CD4-positive, alpha-beta T cell treated with Interleukin-2 at 100 ng/mL for 4 hours (primary cell): ENCODE data around the gene SCN8A.
A peak's percentile ranks its signal among the peaks of the same experiment; 100 is the strongest.

Experiments used
- DNase-seq: peaks from one replicate; pipeline ENCODE4 v3.0.0-alpha.2; 2020; ENCODE audit warnings: low spot score

Gene SCN8A

GRCh38 chr12:51833448-51834227, 242.6 kb downstream of the SCN8A start:
- no peak for DNase-seq

- DNase-seq: no peak
Observed at GRCh38 chr12:51834411-51834810, 243.4 kb downstream of the SCN8A start.

GRCh38 chr12:51836041-51836826, 245.2 kb downstream of the SCN8A start:
- DNase-seq: no peak

GRCh38 chr12:51836827-51837173, 245.8 kb downstream of the SCN8A start:
- DNase-seq: no peak

GRCh38 chr12:51837286-51837685, 246.3 kb downstream of the SCN8A start:
- no peak for DNase-seq

GRCh38 chr12:51838036-51838435, 247.0 kb downstream of the SCN8A start:
- no peak for DNase-seq

- no peak for DNase-seq
Observed at GRCh38 chr12:51838762-51839161, 247.7 kb downstream of the SCN8A start.

- no peak for DNase-seq
Observed at GRCh38 chr12:51839310-51839947, 248.4 kb downstream of the SCN8A start.

GRCh38 chr12:51840966-51841365, 249.9 kb downstream of the SCN8A start:
- no peak for DNase-seq

- DNase-seq: no peak
Observed at GRCh38 chr12:51841727-51842126, 250.7 kb downstream of the SCN8A start.

GRCh38 chr12:51844854-51845253, 253.8 kb downstream of the SCN8A start:
- no peak for DNase-seq

- DNase-seq: no peak
Observed at GRCh38 chr12:51845482-51845881, 254.4 kb downstream of the SCN8A start.

- no peak for DNase-seq
Observed at GRCh38 chr12:51846271-51846691, 255.2 kb downstream of the SCN8A start.

- peak; percentile 22 for DNase-seq
Observed at GRCh38 chr12:51846911-51847642, 256.0 kb downstream of the SCN8A start.

- DNase-seq: no peak
Observed at GRCh38 chr12:51847643-51848325, 256.8 kb downstream of the SCN8A start.

GRCh38 chr12:51848326-51848727, 257.3 kb downstream of the SCN8A start, which contains the start of gene FIGNL2:
Gene FIGNL2 (minus strand): TSS chr12:51848718. CDS start chr12:51822413, 26,305 bp downstream.
- no peak for DNase-seq

GRCh38 chr12:51848841-51849735, 258.1 kb downstream of the SCN8A start:
- no peak for DNase-seq

- DNase-seq: no peak
Observed at GRCh38 chr12:51850081-51850964, 259.3 kb downstream of the SCN8A start.

GRCh38 chr12:51850965-51851299, 259.9 kb downstream of the SCN8A start:
- no peak for DNase-seq
